ENCODE measurements around the gene CCDC33. TPM values are rescaled to one million over a fixed set of nuclear protein-coding genes. Genes with fewer than 3 reads are reported as not detected.

Gene CCDC33
- total RNA-seq, 1 donor from 2014 or later: not detected

- DNase-seq (ENCODE audit: low read depth): no peak
- Histone ChIP-seq H3K4me3 (ENCODE audit: low read depth, low read length) (no peak overlapping the region), H3K36me3 (ENCODE audit: control insufficient read depth, insufficient read depth, low read length) (no peaks in the 10 kb centered on the region), H3K27me3 (ENCODE audit: control insufficient read depth, insufficient read depth, low read length) (no peaks in the 10 kb centered on the region)
- FAIRE-seq: no peak
- TF ChIP-seq, protein P1, sequence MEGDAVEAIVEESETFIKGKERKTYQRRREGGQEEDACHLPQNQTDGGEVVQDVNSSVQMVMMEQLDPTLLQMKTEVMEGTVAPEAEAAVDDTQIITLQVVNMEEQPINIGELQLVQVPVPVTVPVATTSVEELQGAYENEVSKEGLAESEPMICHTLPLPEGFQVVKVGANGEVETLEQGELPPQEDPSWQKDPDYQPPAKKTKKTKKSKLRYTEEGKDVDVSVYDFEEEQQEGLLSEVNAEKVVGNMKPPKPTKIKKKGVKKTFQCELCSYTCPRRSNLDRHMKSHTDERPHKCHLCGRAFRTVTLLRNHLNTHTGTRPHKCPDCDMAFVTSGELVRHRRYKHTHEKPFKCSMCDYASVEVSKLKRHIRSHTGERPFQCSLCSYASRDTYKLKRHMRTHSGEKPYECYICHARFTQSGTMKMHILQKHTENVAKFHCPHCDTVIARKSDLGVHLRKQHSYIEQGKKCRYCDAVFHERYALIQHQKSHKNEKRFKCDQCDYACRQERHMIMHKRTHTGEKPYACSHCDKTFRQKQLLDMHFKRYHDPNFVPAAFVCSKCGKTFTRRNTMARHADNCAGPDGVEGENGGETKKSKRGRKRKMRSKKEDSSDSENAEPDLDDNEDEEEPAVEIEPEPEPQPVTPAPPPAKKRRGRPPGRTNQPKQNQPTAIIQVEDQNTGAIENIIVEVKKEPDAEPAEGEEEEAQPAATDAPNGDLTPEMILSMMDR (IDR thresholded peaks at IDR 0.05; ENCODE audit: insufficient read depth, low read length, severe bottlenecking): no peak
These were observed 30.6 kb upstream of the CCDC33 start for GRCh38 chr15:74205582-74205947.

DNA sequence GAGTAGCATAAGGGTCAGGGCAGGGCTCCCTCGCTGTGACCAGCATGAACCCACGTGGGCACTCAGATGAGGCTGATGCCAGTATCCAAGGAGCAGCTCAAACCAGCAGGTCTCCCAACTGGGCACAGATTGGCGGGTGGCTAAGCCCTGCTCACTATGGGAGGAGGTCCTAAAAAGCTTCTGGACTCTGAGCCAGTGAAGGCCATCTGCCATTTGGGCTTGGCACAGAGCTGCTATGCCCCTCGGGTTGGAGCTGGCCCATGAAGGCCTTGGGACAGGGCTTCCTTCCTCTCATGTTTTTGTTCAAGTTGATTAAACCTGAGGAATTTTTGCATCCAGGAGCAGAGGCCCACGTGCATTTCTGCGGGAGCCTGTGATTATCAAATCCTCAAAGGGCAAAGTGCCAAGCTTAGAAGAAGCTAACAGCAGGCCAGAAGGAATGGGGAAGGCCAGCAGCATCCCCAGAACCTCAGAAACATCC is 29.3 kb upstream of the CCDC33 start:
- TF ChIP-seq, protein P1 (IDR thresholded peaks at IDR 0.05; ENCODE audit: insufficient read depth, low read length, severe bottlenecking): no peak
- FAIRE-seq: no peak
- no peaks in the 10 kb centered on the region for H3K27me3 ChIP-seq (ENCODE audit: control insufficient read depth, insufficient read depth, low read length)
- no peaks in the 10 kb centered on the region for H3K36me3 ChIP-seq (ENCODE audit: control insufficient read depth, insufficient read depth, low read length)
- no peak for DNase-seq (ENCODE audit: low read depth)
- H3K4me3 ChIP-seq (ENCODE audit: low read depth, low read length): no peak overlapping the region

GRCh38 chr15:74207652-74208440 is 28.3 kb upstream of the CCDC33 start:
- TF ChIP-seq, protein P1 (IDR thresholded peaks at IDR 0.05; ENCODE audit: insufficient read depth, low read length, severe bottlenecking): no peak
- Histone ChIP-seq H3K36me3 (ENCODE audit: control insufficient read depth, insufficient read depth, low read length) (no peaks in the 10 kb centered on the region), H3K4me3 (ENCODE audit: low read depth, low read length) (no peak overlapping the region), H3K27me3 (ENCODE audit: control insufficient read depth, insufficient read depth, low read length) (no peaks in the 10 kb centered on the region)
- FAIRE-seq (no peak), DNase-seq (ENCODE audit: low read depth) (no peak)

GRCh38 chr15:74208496-74208895 is 27.6 kb upstream of the CCDC33 start:
- no peak for FAIRE-seq
- H3K36me3 ChIP-seq (ENCODE audit: control insufficient read depth, insufficient read depth, low read length): no peaks in the 10 kb centered on the region
- TF ChIP-seq, protein P1 (IDR thresholded peaks at IDR 0.05; ENCODE audit: insufficient read depth, low read length, severe bottlenecking): no peak
- H3K4me3 ChIP-seq (ENCODE audit: low read depth, low read length): no peak overlapping the region
- no peak for DNase-seq (ENCODE audit: low read depth)
- H3K27me3 ChIP-seq (ENCODE audit: control insufficient read depth, insufficient read depth, low read length): no peaks in the 10 kb centered on the region

DNA sequence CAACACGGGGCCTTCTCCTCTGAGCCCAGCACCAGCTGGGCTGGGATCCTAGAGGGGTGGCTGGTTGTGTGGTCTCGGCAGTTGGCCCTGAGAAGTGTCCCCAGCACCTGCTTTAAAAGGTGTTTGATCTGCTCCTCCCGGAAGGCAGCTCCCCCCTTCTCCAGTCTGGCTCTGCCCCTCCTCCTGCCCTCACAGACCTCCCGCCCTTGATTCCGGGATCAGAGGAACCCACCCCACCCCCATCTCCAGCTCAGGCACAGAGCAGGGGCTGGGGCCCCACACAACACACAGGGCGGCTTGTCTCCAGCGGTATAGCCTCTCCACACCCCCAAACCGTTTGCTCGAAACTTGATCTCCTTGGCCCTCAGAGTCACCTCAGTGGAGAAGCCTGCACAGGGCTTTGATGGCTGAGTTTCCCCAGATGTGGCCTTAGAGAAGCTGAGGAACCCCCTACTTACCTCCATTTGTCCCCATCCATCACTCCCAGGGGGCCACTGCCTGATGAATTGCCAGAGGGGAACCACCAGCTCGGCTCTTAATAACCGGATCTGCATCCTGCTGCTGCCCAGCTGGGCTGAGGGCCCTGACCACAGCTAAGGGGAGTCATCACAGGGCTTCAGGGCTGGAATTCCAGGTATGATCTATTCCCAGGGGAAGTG is 27.1 kb upstream of the CCDC33 start:
- H3K36me3 ChIP-seq (ENCODE audit: control insufficient read depth, insufficient read depth, low read length): no peaks in the 10 kb centered on the region
- no peak overlapping the region for H3K4me3 ChIP-seq (ENCODE audit: low read depth, low read length)
- H3K27me3 ChIP-seq (ENCODE audit: control insufficient read depth, insufficient read depth, low read length): no peaks in the 10 kb centered on the region
- TF ChIP-seq, protein P1 (IDR thresholded peaks at IDR 0.05; ENCODE audit: insufficient read depth, low read length, severe bottlenecking): no peak
- DNase-seq (ENCODE audit: low read depth) (peak; percentile 27), FAIRE-seq (no peak)

Data from bronchial epithelial cell (primary cell).